DOHH2 (cell line): ENCODE data around the gene VAV2.

Experiments
- H3F3A ChIP-seq: fragments of 200-600 bp; sonication (generic), shearing (Covaris generic); 2 replicates; pipeline ENCODE4 v1.6.0; 2016; ENCODE audit warnings: antibody characterized with exemption, mild to moderate bottlenecking; ENCODE audit not compliant: control insufficient read depth, insufficient read depth
- H3K27ac ChIP-seq: fragments of 200-600 bp; sonication (generic); 2 replicates; pipeline ENCODE4 v1.5.1; 2014; ENCODE audit warnings: low read depth, mild to moderate bottlenecking, low read length, moderate library complexity
- H3K27me3 ChIP-seq: fragments of 200-600 bp; sonication (generic); 2 replicates; pipeline ENCODE4 v1.6.1; 2014; ENCODE audit warnings: mild to moderate bottlenecking, low read length, mixed read lengths; ENCODE audit not compliant: control insufficient read depth
- H3K36me3 ChIP-seq: fragments of 200-600 bp; sonication (generic); 2 replicates; pipeline ENCODE4 v1.6.1; 2014; ENCODE audit warnings: mild to moderate bottlenecking, low read length, moderate library complexity, mixed read lengths; ENCODE audit not compliant: control insufficient read depth
- H3K4me1 ChIP-seq: fragments of 200-600 bp; sonication (generic); 2 replicates; pipeline ENCODE4 v1.6.1; 2014; ENCODE audit warnings: mild to moderate bottlenecking, low read length, mixed read lengths; ENCODE audit not compliant: control insufficient read depth
- H3K4me2 ChIP-seq: fragments of 200-600 bp; sonication (generic); 2 replicates; pipeline ENCODE4 v1.6.0; 2014; ENCODE audit warnings: mild to moderate bottlenecking, low read length, moderate library complexity
- H3K4me3 ChIP-seq: fragments of 200-600 bp; sonication (generic); 2 replicates; pipeline ENCODE4 v1.5.1; 2014; ENCODE audit warnings: mild to moderate bottlenecking, low read length, mixed read lengths
- H3K79me2 ChIP-seq: fragments of 200-600 bp; sonication (generic); 2 replicates; pipeline ENCODE4 v1.6.1; 2014; ENCODE audit warnings: mild to moderate bottlenecking, low read length, mixed read lengths; ENCODE audit not compliant: control insufficient read depth
- H3K9me2 ChIP-seq: fragments of 200-600 bp; sonication (generic); replicated peaks from 2 replicates; pipeline ENCODE4 v1.6.1; 2014; ENCODE audit warnings: mild to moderate bottlenecking, low read length, mixed read lengths; ENCODE audit not compliant: control insufficient read depth
- H3K9me3 ChIP-seq: fragments of 200-600 bp; sonication (generic); 2 replicates; pipeline ENCODE4 v1.6.1; 2014; ENCODE audit warnings: antibody characterized with exemption, low read length, mixed read lengths; ENCODE audit not compliant: control insufficient read depth, insufficient read depth
- H4K20me1 ChIP-seq: fragments of 200-600 bp; sonication (generic); 2 replicates; pipeline ENCODE4 v1.6.0; 2014; ENCODE audit warnings: low read depth, mild to moderate bottlenecking, antibody characterized with exemption, low read length, moderate library complexity; ENCODE audit not compliant: control insufficient read depth, insufficient read depth
- EZH2phosphoT487 ChIP-seq: fragments of 200-600 bp; sonication (generic); IDR thresholded peaks from 2 replicates; pipeline ENCODE4 v1.6.1; 2017; ENCODE audit warnings: borderline replicate concordance, mild to moderate bottlenecking, antibody characterized with exemption, low read length, moderate library complexity, mixed read lengths
- TF ChIP-seq, protein P1 (sequence below): fragments of 200-600 bp; sonication (generic); IDR thresholded peaks from one replicate; pipeline ENCODE4 v1.5.1; 2014; ENCODE audit warnings: antibody characterized with exemption, mild to moderate bottlenecking, low read depth, low read length; ENCODE audit not compliant: poor library complexity, severe bottlenecking

The VAV2 gene

DNA sequence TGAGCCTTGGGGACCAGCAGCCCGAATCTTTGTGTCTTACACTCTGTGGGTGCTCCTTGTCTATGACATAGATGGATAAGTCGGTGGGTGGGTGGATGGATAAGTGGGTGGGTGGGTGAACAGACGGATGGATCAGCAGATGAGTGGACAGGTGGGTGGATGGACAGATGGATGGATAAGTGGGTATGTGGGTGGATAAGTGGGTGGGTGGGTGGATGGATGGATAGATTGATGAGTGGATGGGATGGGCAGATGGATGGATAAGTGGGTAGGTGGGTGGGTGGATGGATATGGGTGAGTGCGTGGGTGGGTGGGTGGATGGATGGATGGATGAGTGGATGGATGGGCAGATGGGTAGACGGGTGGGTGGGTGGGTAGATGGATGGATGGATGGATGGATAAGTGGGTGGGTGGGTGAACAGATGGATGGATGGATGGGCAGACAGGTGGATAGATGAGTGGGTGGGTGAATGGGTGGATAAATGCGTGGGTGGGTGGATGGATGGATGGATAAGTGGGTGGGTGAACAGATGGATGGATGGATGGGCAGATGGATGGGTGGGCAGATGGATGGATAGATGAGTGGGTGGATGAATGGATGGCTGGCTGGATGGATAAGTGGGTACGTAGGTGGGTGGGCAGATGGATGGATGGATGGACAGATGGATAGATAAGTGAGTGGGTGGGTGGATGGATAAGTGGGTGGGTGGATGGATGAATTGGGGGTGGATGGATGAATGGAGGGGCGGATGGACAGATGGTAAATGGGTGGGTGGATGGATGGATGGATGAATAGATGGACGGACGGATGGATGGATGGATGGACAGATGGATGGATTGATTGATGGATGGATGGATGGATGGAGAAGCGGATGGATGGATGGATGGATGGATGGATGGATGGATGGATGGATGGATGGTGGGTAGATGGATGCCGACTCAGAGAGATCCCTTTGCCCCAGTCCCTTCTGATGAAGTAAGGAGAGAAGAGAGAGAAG is 121.2 kb downstream of the VAV2 start:
- H3K27ac ChIP-seq: no peak overlapping the region
- H3K4me3 ChIP-seq: no peak overlapping the region
- H3K4me1 ChIP-seq: peaks cover 8% of the 10 kb centered on the region
- TF ChIP-seq, protein P1, sequence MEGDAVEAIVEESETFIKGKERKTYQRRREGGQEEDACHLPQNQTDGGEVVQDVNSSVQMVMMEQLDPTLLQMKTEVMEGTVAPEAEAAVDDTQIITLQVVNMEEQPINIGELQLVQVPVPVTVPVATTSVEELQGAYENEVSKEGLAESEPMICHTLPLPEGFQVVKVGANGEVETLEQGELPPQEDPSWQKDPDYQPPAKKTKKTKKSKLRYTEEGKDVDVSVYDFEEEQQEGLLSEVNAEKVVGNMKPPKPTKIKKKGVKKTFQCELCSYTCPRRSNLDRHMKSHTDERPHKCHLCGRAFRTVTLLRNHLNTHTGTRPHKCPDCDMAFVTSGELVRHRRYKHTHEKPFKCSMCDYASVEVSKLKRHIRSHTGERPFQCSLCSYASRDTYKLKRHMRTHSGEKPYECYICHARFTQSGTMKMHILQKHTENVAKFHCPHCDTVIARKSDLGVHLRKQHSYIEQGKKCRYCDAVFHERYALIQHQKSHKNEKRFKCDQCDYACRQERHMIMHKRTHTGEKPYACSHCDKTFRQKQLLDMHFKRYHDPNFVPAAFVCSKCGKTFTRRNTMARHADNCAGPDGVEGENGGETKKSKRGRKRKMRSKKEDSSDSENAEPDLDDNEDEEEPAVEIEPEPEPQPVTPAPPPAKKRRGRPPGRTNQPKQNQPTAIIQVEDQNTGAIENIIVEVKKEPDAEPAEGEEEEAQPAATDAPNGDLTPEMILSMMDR: no peak
- TF ChIP-seq EZH2phosphoT487: no peak
- H3K9me3 ChIP-seq: no peaks in the 10 kb centered on the region; the same call in 1 of the 2 replicates
- H3K9me2 ChIP-seq: no peaks in the 10 kb centered on the region
- H4K20me1 ChIP-seq: no peaks in the 10 kb centered on the region
- no peaks in the 10 kb centered on the region for H3K36me3 ChIP-seq
- H3K79me2 ChIP-seq: peaks cover 33% of the 10 kb centered on the region
- no peak overlapping the region for H3K4me2 ChIP-seq
- H3F3A ChIP-seq: no peaks in the 10 kb centered on the region
- no peaks in the 10 kb centered on the region for H3K27me3 ChIP-seq

- Histone ChIP-seq H3K4me2 (no peak overlapping the region), H4K20me1 (no peaks in the 10 kb centered on the region), H3K4me1 (peaks cover 8% of the 10 kb centered on the region), H3K9me3 (no peaks in the 10 kb centered on the region; the same call in 1 of the 2 replicates), H3K4me3 (no peak overlapping the region), H3K27ac (no peak overlapping the region), H3K79me2 (peaks cover 31% of the 10 kb centered on the region), H3F3A (no peaks in the 10 kb centered on the region), H3K36me3 (no peaks in the 10 kb centered on the region), H3K9me2 (no peaks in the 10 kb centered on the region), H3K27me3 (no peaks in the 10 kb centered on the region)
- TF ChIP-seq, protein P1: no peak
Measured at GRCh38 chr9:133869674-133870405, 122.3 kb downstream of the VAV2 start.

DNA sequence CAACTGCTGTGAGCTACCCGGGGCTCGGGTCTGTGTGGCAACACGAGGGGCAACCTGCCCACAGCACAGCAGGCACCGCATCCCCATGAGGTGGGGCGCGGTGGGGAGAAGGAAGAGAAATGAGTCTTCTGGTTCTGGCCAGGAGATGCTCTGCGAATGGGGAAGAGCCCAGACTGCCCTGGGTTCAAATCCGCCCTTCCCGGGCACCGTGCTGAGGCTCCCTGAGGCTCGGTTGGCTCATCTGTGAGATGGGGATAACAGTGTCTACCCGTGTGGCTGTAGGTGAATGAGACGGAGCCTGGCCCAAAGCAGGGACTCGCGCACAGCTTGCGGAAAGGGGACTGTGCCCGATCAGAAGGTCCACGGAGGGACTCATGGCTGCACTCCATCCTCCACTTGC is 123.9 kb downstream of the VAV2 start:
- Histone ChIP-seq H3K4me1 (peaks cover 8% of the 10 kb centered on the region), H4K20me1 (no peaks in the 10 kb centered on the region), H3K36me3 (no peaks in the 10 kb centered on the region), H3K9me2 (no peaks in the 10 kb centered on the region), H3K4me2 (no peak overlapping the region), H3K9me3 (no peaks in the 10 kb centered on the region; the same call in 1 of the 2 replicates), H3K79me2 (peaks cover 29% of the 10 kb centered on the region), H3F3A (no peaks in the 10 kb centered on the region), H3K27ac (no peak overlapping the region), H3K27me3 (no peaks in the 10 kb centered on the region), H3K4me3 (no peak overlapping the region)
- TF ChIP-seq, protein P1: no peak
- no peak for TF ChIP-seq EZH2phosphoT487
